Right kidney (tissue), 1 donor: ENCODE results near the gene TMUB1.

Experiments used
- DNase-seq: peaks from one replicate; pipeline ENCODE4 v3.0.0-alpha.2; 2016

Gene TMUB1

DNA sequence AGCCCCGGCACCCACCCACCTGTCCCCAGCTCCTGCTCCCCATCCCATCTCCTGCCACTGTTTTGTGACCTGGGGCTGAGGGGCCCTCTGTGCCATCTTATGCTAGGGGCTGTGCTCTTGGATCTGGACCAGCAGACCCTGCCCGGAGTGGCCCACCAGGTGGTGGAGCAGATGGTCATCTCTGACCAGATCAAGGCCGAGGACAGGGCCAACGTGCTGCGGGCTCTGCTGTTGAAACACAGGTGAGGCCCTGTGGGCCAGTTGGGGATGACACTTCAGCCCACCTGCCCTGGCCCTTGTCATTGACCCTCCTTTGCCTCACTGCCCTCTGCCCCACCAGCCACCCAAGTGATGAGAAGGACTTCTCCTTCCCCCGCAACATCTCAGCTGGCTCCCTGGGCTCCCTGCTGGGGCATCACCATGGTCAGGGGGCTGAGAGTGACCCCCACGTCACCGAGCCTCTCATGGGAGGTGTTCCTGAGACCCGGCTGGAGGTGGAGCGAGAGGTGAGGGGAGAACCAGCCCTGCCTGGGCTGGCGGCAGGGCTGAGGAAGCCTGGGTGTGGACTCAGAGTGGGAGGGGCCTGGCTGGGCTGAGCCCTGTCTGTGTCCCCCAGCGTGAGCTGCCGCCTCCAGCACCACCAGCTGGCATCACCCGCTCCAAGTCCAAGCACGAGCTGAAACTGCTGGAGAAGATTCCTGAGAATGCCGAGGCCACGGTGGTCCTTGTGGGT lies 13.3 kb downstream of the TMUB1 start:
- DNase-seq, result no peak

DNA sequence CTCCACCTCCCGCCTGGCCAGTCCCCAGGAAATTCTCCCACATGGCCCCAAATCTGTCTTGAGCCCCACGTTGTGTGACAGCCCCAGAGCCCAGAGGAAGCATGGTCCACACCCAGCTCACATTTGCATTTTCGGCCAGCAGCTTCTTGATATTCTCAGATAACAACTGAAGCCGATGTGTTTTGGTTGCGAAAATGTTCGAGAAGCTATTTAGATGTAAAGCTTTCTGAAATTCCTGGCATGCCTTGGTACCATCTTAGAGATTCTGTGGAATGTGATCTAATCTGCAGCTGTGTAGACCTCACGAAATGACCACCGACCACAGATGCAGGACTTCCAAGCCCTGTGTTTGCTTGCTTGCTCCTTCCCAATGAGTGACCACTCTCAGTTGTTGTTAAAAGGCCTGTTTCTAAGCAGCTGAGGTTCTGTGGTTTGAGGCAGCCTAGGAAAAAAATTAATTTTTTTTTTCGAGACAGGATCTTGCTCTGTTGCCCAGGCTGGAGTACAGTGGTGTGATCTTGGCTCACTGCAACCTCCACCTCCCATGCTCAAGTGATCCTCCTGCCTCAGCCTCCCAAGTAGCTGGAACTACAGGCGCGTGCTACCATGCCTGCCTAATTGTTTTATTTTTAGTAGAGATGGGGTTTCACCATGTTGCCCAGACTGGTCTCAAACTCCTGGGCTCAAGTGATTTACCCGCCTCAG lies 15.1 kb downstream of the TMUB1 start:
- no peak for DNase-seq

DNA sequence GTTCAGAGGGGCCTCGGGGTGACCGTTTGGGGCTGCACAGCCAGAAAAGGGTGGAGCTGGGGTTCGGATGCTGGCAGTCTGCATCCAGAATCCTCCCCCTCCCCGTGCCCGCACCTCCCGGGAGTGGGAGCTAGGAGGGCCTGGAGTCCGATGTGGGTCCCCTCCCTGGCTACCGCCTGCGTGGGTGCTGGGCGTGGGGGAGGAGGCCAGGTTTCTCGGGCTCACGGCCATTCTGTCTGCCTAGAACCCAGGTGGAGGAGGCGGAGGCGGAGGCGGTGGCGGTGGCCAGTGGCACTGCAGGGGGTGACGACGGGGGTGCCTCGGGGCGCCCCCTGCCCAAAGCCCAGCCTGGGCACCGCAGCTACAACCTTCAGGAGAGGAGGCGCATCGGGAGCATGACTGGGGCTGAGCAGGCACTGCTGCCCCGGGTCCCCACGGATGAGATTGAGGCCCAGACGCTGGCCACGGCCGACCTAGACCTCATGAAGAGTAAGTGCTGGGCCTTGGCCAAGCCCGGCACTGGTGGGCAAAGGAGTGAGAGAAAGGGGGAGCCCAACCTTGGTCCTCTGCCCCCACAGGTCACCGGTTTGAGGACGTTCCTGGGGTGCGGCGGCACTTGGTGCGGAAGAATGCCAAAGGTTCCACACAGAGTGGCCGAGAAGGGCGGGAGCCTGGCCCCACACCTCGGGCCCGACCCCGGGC lies 16.9 kb downstream of the TMUB1 start:
- no peak for DNase-seq

DNA sequence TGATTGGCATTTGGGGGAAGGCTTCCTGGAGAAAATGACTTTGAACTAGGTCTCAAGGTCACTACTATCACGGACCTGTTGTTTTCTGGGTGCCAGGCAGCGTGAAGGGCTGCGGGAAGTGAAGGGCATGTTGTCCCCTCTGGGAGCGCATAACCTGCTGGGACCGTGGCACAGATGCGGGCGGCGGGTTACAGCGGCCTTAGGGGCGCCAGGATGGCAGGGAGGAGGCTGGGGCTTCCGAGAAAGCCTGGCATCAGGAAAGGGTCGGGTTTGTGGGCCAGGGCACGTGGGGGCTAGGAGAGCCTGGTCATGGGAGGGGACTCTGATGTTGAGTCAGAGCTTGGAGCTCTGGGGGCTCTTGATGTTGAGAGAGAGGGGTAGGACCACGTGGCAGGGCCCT lies 17.8 kb downstream of the TMUB1 start:
- DNase-seq, result no peak

DNA sequence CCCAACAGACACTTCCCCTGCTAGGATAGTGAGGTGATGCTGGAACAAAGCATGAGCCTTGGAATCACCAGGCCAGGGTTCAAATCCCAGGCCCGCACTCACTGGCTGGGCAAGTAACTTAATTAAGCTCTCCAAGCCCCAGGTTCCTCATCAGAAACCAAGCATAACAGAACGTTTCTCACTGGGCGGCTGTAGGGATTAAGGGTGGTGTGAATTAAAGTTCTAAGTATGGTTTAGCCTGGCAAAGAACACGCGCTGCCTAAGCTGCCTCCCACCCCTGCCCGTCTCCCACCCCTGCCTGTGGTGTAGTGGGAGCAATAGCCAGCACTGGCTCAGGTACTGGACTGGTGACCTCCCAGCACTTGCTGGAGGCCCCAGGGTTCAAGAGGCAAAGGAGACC lies 18.3 kb downstream of the TMUB1 start:
- no peak for DNase-seq

DNA sequence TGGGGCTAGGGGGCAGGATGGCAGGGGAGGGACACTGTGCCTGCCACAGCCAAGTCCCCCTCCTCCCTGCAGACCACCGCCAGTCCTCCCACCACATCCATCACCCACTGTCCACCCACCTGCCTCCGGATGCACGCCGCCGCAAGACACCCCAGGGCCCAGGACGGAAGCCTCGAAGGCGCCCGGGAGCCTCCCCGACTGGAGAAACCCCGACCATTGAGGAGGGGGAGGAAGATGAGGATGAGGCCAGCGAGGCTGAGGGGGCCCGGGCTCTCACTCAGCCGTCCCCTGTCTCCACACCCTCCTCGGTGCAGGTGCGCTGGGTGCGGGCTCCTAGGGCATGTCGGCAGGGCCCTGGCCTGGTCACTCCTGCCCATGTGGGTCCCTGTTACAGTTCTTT lies 18.8 kb downstream of the TMUB1 start:
- DNase-seq, result no peak

DNA sequence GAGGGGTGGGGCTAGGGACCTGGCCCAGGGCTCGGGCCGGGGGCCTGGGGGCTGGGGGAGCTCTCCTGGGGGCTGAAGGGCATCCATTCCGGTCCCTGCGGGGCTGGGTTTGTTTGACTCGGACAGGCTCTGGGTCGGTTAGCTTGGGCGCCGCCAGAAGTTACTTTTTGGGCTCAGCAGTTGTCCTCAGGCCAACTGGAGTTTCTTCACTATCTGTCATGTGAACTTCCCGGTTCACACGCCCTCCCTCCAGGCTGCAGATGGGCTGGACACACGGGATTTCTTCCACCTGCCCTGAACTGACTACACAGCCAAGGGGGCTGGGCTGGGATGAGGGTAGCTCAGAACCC lies 20.1 kb downstream of the TMUB1 start:
- DNase-seq, result no peak

DNA sequence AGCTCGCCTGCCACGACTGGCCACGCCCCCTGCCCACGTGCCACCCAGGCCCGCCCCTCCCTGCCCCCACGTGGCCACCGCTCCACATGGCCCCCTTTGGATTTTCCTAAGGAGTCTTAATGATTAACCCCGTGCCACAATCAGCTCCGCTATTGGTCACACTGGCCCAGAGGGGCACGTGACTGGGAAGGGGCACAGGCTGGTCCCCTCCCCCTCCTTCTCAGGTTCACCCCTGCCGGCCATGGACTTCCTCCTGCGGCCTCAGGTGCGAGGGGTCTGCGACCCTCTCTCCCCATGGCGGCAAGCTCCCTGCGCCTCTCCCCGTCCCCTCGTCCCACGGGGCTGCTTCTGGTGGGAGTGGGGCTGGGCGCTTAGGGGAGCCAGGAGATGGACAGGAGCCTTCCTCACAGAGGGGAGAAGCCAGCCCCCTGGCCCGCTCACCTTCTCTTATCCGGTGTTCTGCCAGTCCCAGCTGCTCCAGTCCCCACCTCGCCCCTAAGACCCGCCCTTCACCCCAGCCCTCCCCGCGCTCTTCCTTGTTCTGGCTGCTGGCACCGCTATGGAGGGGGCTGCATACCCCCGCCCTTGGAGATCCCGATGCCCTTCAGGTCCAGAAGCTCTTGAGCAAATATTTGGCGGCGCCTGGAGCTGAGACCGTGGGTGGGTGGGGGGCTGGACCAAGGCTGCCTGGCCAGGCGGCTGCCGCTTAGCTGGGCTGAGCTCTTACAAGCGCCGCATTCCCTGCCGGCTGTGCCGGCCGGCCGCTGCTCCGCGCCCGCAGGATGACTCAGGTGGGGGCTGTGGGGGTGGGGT lies 20.7 kb downstream of the TMUB1 start:
- peak; percentile 72 for DNase-seq

DNA sequence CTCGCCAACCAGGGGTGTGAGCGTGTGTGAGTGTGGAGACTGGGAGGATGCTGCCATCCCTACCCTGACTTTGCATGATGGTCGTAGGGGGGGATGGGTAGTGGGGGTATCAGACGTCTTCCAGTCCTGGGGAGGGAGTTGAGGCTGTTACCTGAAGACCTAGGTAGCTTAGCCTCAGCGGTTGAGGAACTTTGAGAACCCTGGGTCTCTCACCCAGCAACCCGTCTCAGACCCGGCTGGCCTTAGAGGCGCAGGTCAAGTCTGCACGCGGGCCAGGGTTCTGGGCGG lies 21.2 kb downstream of the TMUB1 start:
- peak; percentile 39 for DNase-seq

DNA sequence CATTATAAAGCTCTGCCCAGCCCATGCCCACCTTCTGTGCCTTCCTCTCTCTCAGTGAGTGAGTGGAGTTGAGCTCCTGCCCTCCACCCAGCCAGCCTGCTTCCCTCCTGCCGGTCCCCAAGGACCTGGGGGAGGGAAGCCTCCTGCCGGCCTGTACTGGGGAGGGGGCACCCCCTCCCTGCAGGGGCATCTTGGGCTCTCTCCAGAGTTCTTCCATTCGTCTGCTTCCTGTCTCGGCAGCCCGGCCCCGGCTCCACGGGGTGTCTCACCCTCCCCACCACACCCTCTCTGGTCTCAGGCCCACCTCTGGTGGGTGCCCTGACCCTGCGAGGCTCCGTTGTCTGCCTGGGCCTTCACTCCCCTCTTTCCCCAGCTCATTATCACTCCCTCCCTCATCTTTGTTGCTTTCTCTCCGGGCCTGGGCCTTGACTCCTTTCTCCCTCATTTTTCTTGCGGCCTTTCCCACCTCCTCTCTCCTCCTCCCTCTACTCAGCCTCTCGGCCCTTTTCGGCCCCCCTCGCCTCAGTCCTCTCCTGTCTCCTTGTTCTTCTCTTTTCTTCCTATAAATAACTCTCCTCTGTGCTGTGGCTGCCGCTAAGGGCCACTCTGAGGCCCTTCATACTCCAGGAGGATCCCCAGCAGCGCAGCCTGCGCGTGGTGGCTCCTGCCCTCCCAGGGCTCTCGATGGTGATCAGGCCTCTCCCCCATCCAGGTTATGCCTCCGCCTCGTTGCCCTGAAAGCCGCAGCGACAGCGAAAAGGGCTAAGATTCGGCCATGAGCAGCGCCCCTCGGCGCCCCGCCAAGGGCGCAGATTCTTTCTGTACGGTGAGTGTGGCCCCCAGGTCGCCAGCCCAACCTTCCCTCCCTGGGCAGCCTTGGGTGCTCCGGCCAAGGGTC lies 21.8 kb downstream of the TMUB1 start:
- DNase-seq, result no peak

DNA sequence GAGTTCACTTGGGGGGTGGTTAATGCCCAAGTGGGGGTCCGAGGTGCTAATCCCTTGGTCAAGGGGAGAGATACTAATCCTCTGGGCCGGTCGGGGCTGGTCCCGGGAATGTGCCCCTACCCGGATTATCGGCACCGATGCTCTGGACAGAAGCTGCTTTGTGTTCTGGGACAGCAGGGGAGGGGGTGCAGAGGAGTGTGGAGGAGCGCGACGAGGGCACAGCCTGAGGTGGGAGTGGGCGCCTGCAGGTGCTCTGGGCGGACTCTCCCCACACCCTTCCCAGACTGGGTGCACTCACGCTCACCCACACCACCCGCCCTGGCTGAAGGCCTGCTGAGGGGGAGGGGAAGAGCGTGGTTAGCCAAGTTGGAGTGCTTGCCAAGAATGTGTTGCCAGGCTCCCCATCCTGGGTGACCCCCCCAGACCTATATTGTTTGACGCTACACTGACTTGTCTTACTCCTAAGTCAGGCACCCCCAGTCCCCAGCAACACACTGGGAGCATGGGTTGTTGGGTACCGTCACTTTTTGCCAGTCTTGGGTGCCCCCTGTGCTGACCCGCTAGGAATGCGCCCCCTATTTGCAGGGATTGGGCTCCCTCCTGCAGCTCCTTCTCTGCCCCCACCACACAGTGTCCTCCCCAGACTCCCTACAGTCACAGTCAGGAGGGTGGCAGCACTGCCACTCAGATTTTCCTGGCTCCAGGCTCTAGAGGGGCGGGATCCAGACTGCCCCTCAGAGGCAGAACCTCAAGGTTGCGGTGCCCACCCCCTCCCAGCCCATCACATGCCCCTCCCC lies 22.7 kb downstream of the TMUB1 start:
- DNase-seq, result peak; percentile 59

DNA sequence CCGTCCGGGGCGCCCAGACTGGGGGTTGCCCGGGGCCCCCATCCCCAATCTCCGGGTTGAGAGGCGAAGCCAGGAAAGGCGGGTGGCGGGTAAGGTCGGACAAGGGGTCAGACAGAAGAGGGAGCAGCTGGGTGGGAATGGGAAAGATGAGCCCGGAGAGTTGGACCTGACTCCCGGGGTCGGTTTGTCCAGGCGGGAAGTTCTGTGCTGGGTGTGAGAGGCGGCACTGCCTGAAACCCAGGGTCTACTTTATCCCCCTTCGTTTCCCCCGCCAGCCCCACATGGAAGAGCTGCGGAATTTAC lies 23.2 kb downstream of the TMUB1 start:
- no peak for DNase-seq

DNA sequence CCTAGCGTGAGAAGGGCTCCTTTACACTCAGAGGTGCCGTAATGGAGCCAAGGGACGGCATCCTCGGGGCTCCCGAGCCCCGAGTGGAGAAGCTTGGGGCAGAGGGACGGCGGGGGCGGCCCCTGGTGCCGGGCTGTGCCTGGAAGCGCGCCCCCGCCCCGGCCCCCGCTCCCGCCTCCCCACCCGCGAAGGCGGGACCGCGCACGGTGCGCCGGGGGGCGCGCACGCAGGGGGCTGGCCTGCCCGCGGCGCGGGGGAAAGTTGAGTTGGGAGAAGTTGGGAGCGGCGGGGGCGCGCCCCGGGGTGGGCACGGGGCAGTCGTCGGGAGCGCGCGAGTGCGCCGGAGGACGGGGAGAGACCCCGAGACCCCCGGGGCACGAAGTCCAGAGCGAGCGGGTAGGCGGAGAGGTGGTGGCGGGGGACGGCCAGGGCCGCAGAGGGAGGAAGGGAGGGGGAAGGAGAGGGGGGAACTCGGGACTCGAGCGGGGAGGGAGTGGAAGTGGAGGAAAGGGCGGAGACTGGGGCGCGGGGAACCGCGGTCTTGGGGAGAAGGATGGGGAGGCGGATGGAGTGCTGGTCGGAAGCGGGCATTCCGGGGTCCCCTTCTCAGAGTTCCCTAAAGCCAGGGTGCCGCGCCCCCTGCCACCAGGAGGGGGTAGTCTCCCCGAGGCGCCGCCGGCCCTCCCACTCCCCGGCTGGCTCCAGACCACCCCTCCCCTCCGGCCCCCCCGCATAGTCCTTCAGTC lies 23.8 kb downstream of the TMUB1 start, which contains the start of gene SLC4A2:
Gene SLC4A2, plus strand, starts transcription at position 223 of the 746 bp plus-strand sequence. CDS start 2,399 bp downstream, outside the sequence.
- DNase-seq, result peak; percentile 86

DNA sequence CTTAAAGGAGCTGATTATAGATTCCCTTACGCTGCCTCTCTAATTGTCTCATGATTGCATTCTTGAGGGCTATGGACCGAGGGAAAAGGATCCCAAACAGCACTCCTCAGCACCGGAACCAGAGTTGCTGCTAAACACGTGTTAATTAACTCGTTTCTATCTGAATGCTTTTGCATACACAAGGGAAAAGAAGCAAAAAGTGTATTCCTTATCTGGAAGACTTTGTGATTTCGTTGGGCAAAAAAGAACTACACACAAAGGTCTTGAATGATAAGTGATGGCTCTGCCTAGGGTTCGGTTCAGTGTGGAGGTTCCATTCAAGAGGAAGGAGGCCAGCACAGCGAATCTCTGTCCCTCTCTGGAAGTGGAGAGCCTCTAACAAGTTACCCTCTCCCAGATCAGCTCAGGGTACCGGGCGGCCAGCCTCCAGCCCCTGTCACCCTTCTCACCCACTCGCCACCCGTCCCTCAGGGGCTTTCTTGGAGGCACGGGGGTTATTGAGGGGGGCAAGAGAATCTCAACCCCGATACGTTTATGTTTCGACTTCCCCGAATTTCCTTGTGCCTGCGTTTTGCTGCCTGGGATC lies 24.4 kb downstream of the TMUB1 start:
- DNase-seq, result peak; percentile 78

DNA sequence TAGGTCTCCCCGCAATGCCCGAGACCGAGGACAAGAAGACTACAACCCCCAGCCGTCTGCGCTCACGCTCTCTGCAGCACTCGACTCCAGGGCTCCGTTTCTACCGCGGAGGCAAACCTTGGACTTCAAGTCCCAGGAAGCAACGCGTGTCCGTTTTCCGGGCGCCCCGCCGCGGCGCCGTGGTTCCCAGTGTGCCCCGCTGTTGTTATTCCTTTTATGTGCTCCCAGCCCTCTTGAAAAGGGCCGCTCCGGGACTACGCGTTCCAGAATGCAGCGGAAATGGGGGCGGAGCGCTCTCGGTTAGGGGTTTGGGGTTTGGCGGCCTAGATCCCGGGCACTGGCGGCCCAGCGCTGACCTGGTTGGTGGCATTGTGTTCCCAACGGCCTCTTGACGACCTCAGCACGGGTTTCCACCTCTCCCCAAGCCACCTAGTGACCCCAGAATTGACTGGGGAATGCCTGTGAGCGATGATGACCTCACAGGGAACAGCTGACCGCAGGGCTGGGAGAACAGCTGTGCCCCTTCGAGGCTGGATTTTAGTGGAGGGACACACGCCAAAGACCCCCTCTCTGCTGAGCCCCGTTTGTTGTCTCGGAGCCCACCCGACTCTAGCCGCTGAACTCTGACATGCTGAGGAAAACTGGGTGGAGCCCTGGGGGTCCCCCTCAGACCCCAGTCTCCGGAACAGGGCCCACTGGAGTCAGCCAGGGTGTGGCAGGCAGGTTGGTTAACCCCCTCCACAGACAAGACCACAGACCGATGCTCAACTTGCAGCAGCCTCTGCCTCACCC lies 25.1 kb downstream of the TMUB1 start:
- peak; percentile 95 for DNase-seq

DNA sequence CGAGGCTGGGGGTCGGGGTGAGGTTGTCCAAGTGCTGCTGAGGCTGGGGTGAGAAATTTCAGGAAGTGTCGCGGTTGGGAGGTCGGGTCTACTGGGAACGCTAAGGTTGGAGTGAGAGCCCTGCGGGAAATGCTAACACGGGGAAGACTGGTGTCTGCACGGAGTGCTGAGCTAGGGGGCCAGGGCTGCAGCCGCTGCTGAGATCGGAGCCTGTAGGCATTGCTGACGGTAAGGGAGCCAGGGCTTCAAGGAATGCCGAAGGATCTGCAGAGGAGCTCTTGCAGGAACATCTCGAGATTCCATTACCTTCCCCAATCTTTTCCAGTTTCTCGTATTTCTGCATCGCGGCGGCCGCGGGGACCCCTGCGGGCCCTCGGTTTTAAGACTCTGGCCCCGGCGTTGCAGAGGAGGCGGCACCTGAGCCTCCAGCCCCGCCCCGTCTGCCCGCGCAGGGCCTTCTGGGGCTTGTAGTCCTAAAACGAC lies 25.7 kb downstream of the TMUB1 start, which contains the start of gene CDK5:
Gene CDK5, minus strand, starts transcription at position 392 of the 483 bp plus-strand sequence. Its CDS starts 49 bp downstream, at position 343.
- peak; percentile 98 for DNase-seq

DNA sequence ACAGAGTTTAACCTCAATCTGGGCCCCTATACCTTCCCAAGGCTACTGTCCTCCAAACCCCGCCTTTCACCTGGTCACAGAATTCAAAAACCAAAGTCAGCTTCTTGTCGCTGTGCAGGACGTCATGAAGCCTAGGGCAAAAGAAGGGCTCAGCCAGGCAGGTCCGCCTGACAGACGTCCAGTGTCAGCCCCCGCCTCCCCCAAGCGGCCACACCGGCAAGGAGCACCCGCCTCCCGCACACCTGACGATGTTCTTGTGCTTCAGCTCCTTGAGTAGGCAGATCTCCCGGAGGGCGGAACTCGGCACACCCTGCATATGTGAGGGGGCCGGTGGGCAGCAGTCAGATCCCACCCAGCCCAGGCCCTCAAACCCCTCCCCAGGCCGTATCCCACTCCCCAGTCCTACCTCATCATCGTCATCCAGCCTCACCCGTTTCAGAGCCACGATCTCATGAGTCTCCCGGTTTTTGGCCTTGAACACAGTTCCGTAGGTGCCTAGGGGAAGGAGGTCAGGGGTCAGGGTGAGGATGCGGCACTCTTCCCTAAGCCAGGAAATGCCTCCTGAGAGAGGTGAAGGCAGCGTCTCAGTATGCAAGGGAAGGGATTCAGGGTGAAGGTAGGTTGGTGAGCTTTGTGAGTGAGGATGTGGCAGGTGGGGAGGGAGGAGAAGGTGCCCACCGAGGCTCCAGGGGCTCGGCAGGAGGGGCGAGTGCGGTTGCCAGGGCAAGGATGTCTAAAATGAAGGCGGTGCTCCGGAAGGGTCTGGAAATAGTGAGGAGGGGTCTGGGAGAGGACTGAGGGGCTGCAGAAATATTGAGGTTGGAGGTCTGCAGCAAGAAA lies 26.4 kb downstream of the TMUB1 start:
- no peak for DNase-seq

DNA sequence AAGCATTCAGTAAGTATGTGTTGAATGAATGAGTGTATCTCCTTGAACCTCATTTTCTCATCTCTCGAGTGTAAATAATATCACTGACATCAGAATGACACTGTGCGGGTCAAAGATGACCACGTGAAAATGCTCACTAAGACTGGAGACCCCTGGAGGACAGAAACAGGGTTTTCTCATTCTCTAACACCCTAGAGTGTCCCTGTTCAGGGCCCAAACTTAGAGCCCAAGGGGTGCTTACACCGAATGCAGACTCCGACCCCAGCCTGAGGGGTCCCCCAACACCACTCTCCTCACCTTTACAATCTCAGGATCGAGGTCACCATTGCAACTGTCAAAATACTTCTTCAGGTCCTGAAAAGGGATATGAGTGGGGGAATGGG lies 27.0 kb downstream of the TMUB1 start:
- no peak for DNase-seq
